PC-3 (cell line): ENCODE results near the gene ARHGDIG.

Source experiments
- CTCF ChIP-seq: fragments of 300-600 bp; sonication (generic); conservative IDR thresholded peaks from 2 replicates; pipeline ENCODE4 v1.5.1; 2017; ENCODE audit warnings: antibody characterized with exemption, low read depth, mild to moderate bottlenecking, low read length
- EZH2 ChIP-seq: fragments of 300-600 bp; sonication (generic); IDR thresholded peaks from one replicate; pipeline ENCODE4 v1.6.1; 2017; ENCODE audit warnings: antibody characterized with exemption, mild to moderate bottlenecking, low read length; ENCODE audit not compliant: unreplicated experiment

GRCh38 chr16:262121-262745 lies 18.2 kb upstream of the ARHGDIG start:
- no peak for TF ChIP-seq CTCF
- no peak for TF ChIP-seq EZH2
